Adrenal gland (tissue), 5 donors: ENCODE data around the gene CLASP1.

Experiments
- POLR2A ChIP-seq, 2 donors: fragments of 450-650 bp; IDR thresholded peaks; one replicate each; pipeline ENCODE4 v1.6.1; 2017; ENCODE audit warnings: antibody characterized with exemption in 2 of 2, mild to moderate bottlenecking in 2 of 2, moderate library complexity in 1 of 2
- TF ChIP-seq, protein P1 (sequence below), 6 experiments: fragments of 450-650 bp in 4 of 6; fragments of 200-600 bp in 2 of 6; sonication (generic) in 1 of 6; IDR thresholded peaks; 1 replicate in 5 of 6; 2 replicates in 1 of 6; pipeline versions ENCODE4 v1.5.1 to v1.8.0; 2016 to 2021; ENCODE audit warnings: antibody characterized with exemption in 6 of 6, mild to moderate bottlenecking in 2 of 6, moderate library complexity in 1 of 6
- donor health status: DM: no; HTN: no; CAD: no.

DNA sequence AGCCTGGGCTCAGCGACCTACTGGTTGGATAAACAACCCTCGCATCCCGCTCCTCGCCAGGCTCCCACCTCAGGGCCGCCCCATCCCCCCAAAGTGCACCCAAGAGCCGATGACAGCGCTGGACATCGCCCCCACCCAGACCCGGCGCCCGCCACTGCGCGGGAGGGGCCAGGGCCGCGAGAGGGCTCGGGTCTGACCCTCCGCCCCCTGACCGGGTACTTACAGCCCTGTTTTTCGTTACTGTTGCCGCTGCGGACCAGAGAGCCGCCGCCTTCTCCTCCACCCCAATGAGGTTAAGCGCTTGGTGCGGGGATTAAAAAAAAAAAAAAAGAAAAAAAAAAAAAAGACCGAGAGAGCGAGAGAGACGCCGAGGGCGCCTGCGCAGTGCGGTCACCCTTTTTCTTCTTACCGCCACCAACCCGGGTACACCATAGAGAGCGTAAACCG, at the start of gene CLASP1:
- peak in 1 of 2 donors; percentile 87 for TF ChIP-seq POLR2A (IDR thresholded peaks at IDR 0.05)
- TF ChIP-seq, protein P1, sequence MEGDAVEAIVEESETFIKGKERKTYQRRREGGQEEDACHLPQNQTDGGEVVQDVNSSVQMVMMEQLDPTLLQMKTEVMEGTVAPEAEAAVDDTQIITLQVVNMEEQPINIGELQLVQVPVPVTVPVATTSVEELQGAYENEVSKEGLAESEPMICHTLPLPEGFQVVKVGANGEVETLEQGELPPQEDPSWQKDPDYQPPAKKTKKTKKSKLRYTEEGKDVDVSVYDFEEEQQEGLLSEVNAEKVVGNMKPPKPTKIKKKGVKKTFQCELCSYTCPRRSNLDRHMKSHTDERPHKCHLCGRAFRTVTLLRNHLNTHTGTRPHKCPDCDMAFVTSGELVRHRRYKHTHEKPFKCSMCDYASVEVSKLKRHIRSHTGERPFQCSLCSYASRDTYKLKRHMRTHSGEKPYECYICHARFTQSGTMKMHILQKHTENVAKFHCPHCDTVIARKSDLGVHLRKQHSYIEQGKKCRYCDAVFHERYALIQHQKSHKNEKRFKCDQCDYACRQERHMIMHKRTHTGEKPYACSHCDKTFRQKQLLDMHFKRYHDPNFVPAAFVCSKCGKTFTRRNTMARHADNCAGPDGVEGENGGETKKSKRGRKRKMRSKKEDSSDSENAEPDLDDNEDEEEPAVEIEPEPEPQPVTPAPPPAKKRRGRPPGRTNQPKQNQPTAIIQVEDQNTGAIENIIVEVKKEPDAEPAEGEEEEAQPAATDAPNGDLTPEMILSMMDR (IDR thresholded peaks at IDR 0.05), result no peak
